Measurements from ENCODE around the gene GAS5.
"Not testable (repeated sequence)": the region's sequence is repeated elsewhere in the genome, so short reads cannot be mapped to it uniquely, and the experiment has no call there.

Gene GAS5

GRCh38 chr1:173867753-173868265 is at the start of gene GAS5:
Gene GAS5, minus strand, starts transcription at chr1:173867989.
- peak; percentile 99 for DNase-seq

GRCh38 chr1:173917149-173917548 is 49.4 kb upstream of the GAS5 start, which contains the start of gene SERPINC1:
Gene SERPINC1, minus strand, starts transcription at chr1:173917327. Its CDS starts 68 bp downstream, at chr1:173917259.
- no peak for DNase-seq

GRCh38 chr1:173916667-173917066 is 48.9 kb upstream of the GAS5 start:
- no peak for DNase-seq

- no peak for DNase-seq
These were observed 47.8 kb upstream of the GAS5 start for GRCh38 chr1:173915596-173915995.

DNA sequence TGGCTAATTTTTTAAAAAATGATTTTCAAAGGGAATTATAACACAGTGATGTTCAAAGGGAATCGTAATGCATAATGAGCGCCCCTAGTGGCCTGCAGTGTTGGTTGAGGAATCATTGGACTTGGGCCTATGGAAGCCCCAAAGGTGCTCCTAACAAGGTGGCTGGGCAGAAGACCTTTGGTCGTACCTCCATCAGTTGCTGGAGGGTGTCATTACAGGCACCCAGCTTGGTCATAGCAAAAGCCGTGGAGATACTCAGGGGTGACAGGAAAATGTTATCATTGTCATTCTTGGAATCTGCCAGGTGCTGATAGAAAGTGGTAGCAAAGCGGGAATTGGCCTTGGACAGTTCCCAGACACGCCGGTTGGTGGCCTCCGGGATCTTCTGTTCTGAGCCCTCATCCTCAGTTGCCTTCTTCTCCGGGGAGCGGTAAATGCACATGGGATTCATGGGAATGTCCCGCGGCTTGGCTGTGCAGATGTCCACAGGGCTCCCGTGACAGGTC is 46.6 kb upstream of the GAS5 start:
- no peak for DNase-seq

DNA sequence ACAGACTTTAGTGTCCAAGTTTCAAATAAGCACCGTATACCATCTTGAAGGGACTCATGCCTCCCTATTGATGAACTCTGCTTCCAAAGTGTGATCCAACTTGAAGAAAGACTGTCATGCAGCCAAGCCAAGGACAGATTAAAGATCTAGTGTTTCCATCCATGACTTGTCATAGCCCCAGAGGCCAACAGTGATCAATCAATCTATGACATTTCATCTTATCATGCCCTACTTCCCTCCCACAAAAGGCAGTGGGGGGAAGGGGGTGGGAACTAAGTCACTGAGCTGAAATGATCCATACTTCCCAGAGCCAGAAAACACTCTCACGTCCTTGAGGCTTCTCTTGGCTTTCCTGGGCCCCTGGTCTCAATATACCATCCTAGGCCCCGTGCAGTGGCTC is 45.3 kb upstream of the GAS5 start:
- DNase-seq, result no peak

- no peak for DNase-seq
These were observed 36.2 kb upstream of the GAS5 start for GRCh38 chr1:173903827-173904531.

DNA sequence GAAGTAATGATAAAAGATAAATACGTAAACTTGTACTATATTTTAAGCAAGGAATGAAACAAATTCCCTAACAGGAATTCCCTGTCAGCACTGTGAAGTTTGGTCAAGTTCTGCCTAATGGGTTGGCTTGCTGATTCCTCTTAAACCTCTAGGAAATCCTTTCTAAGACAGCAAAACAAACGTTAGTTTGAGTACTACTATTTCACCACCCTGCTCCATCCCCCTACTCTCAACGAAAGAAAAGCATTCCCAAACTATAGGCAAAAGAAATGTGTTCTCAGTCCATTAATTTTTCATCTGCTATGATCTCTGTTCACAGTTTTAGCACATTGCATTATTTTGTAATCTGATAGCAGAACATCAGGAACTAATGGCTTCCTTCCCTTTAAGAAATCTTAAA is 33.2 kb upstream of the GAS5 start:
- no peak for DNase-seq

GRCh38 chr1:173900427-173900826 is 32.6 kb upstream of the GAS5 start:
- DNase-seq, result no peak

DNA sequence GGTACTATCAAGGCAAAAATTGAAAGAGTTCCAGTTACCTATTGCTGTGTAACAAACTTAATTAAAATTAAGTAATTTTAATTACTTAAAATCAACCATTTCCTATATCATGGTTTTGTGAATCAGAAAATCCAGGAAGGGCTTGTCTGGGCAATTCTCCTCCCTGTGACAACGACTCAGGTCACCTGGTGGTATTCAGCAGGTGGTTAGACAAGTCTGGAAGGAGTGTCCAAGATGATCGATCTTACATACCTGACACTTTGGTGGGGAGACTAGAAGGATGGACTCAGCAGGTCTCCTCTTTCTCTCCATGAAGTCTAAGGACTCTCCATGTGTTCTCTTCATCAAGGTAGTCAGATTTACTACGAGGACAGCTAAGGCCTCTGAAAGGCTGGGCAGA is 26.4 kb upstream of the GAS5 start:
- DNase-seq, result no peak

- no peak for DNase-seq
These were observed 25.8 kb upstream of the GAS5 start for GRCh38 chr1:173893611-173894010.

DNA sequence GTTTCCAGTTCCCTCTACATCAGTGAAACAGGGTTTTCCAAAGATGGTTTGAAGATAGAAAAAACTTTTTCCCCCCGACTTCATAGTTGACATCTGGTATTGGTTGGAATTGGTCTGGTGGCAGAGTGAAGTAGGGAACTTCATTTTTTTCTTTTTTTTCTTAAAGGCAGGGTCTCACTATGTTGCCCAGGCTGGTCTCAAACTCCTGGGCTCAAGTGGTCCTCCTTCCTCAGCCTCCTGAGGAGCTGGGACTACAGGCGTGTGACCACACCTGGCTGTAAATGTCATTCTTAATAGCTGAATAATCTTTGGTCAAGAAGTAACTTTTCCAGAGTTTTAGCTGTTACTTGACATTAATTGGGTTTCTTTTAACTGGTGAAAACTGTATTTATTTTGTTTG is 22.1 kb upstream of the GAS5 start:
- no peak for DNase-seq

DNA sequence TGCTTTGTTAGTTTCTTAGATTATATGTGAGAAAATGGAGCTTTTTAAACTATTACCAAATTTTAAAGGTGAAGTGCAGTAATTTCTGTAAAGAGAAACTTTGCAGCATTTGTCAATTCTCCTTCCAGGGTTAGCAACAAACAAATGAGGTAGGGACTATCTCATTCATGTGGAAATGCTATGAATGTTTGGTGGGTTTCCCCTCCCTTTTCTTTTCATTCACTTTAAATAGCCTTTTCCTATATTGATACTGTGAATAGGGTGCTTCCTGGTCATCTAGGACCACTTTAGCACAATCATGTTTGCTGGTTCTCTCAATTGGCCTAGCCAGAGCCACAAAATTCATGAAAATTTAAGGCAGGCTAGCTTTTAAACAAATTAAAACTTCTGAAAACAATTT is 21.0 kb upstream of the GAS5 start:
- DNase-seq, result no peak

DNA sequence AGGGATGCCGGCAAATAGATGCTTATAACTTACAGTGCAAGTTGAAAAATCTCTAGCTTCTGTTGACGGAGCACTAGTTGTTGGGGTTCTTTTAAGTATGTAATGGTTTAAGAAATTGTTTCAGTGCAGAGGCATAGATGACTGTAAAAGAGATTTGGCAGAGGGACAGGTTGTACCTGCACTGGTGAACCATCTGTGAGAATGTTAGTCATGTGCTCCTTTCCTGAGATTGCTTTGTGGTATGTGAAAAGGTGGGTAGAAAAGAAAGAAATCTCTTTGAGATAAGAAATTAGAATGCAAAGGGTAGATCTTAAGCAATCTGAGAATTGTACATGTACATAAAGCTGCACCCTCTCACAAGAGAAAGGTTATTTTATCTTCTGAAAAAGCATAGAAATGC is 19.8 kb upstream of the GAS5 start:
- no peak for DNase-seq

GRCh38 chr1:173886746-173887611 is 19.2 kb upstream of the GAS5 start:
- no peak for DNase-seq

GRCh38 chr1:173884701-173885100 is 16.9 kb upstream of the GAS5 start:
- DNase-seq, result no peak

DNA sequence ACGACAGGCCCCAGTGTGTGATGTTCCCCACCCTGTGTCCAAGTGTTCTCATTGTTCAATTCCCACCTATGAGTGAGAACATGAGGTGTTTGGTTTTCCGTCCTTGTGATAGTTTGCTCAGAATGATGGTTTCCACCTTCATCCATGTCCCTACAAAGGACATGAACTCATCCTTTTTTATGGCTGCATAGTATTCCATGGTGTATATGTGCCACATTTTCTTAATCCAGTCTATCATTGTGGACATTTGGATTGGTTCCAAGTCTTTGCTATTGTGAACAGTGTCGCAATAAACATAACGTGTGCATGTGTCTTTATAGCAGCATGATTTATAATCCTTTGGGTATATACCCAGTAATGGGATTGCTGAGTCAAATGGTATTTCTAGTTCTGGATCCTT is 13.3 kb upstream of the GAS5 start:
- not testable (repeated sequence) for DNase-seq

DNA sequence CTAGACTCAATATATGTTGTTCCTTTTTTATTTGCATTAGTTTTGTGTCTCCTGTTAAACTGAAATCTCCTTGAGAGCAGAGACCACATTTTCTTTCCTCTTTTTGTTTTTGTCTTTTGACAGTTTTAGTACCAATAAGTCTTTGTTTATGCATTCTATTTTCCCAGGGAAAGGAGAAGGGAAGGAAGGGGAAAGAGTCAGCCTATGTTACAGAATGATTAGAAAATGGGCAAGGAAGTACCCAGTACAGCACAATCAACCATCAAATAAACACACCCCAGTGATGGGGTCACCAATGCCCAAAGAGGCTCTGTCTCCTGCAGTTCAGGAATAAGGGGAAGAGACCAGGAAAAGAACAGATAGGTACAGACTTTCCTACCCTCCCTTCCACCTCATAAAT is 10.5 kb upstream of the GAS5 start:
- no peak for DNase-seq

GRCh38 chr1:173876732-173877131 is 8.9 kb upstream of the GAS5 start:
- no peak for DNase-seq

- DNase-seq, result no peak
These were observed 3.7 kb upstream of the GAS5 start for GRCh38 chr1:173871500-173871899.

DNA sequence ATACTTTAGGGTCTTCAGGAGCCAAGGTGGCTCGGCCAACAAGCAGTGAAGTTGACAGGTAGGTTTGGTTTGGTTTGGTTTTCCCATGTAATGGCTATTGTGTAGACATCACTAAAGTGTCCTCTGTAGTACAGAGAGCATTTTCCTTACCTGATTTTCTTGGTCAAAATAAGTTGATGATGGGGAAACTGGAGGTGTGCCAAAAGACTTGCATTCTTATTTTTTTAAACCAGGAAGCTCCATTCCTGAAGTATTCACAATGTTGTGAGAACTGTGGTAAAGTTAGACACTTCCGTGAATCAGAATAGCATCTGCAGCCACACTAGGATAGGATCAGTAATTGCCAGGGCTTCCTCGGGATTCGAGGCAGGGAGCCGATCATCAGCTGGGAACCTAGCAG is 3.3 kb upstream of the GAS5 start:
- no peak for DNase-seq

DNA sequence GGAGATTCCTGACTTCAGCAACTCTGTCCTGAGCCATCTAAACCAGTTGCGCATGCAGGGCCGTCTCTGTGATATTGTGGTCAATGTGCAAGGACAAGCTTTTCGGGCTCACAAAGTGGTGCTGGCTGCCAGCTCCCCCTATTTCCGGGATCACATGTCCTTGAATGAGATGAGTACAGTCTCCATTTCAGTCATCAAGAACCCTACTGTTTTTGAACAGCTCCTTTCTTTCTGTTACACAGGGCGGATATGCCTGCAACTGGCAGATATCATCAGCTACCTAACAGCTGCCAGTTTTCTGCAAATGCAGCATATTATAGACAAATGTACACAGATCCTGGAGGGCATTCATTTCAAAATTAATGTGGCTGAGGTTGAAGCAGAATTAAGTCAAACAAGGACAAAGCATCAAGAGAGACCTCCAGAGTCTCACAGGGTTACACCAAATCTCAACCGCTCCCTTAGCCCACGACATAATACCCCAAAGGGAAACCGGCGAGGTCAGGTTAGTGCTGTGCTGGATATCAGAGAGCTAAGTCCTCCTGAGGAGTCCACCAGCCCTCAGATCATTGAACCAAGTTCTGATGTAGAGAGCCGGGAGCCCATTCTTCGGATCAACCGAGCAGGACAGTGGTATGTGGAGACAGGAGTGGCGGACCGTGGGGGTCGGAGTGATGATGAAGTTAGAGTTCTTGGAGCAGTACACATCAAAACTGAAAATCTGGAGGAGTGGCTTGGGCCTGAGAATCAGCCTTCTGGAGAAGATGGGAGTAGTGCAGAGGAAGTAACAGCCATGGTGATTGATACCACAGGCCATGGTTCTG is 2.7 kb upstream of the GAS5 start:
- no peak for DNase-seq

- DNase-seq, result no peak
These were observed 1.2 kb upstream of the GAS5 start for GRCh38 chr1:173869021-173869359.
